HTR-8/SVneo (cell line): ENCODE measurements around the gene MUC20.
"Not testable (repeated sequence)": the region's sequence is repeated elsewhere in the genome, so short reads cannot be mapped to it uniquely, and the experiment has no call there.

Experiments
- DNase-seq: peaks from one replicate; pipeline ENCODE4 v3.0.0; 2011; ENCODE audit warnings: low spot score, mixed read lengths; ENCODE audit not compliant: insufficient read length
- FAIRE-seq: peaks from 2 replicates; lab custom pipeline; 2011; peaks lifted over from hg19 to GRCh38; lab: Jason Lieb, UNC

Gene MUC20

GRCh38 chr3:195766671-195767070 lies 45.9 kb downstream of the MUC20 start:
- no peak for DNase-seq
- no peak for FAIRE-seq

GRCh38 chr3:195767792-195768191 lies 47.0 kb downstream of the MUC20 start:
- FAIRE-seq (no peak), DNase-seq (no peak)

GRCh38 chr3:195768414-195768813 lies 47.6 kb downstream of the MUC20 start:
- DNase-seq = no peak
- FAIRE-seq = no peak

- DNase-seq (no peak), FAIRE-seq (no peak)
These were observed 48.1 kb downstream of the MUC20 start for GRCh38 chr3:195768831-195769303.

- no peak for DNase-seq
- no peak for FAIRE-seq
These were observed 48.8 kb downstream of the MUC20 start for GRCh38 chr3:195769551-195769950.

- no peak for DNase-seq
- no peak for FAIRE-seq
These were observed 49.5 kb downstream of the MUC20 start for GRCh38 chr3:195770081-195770840.

- DNase-seq, FAIRE-seq: not testable (repeated sequence)
These were observed 50.3 kb downstream of the MUC20 start for GRCh38 chr3:195770841-195771645.

- FAIRE-seq (no peak), DNase-seq (no peak)
These were observed 51.0 kb downstream of the MUC20 start for GRCh38 chr3:195771646-195772300.

- FAIRE-seq (no peak), DNase-seq (no peak)
These were observed 53.3 kb downstream of the MUC20 start for GRCh38 chr3:195773956-195774537.

- no peak for FAIRE-seq
- DNase-seq = no peak
These were observed 54.1 kb downstream of the MUC20 start for GRCh38 chr3:195774917-195775316.

- no peak for DNase-seq
- no peak for FAIRE-seq
These were observed 57.2 kb downstream of the MUC20 start for GRCh38 chr3:195777975-195778374.

- not testable (repeated sequence) for DNase-seq, FAIRE-seq
These were observed 60.5 kb downstream of the MUC20 start for GRCh38 chr3:195781236-195781635.
